SK-N-MC (cell line): ENCODE measurements around the gene CFAP57.
"Not testable (repeated sequence)": the region's sequence is repeated elsewhere in the genome, so short reads cannot be mapped to it uniquely, and the experiment has no call there.

ENCODE experiments used
- DNase-seq: peaks from one replicate; pipeline ENCODE4 v3.0.0-alpha.2; 2011; ENCODE audit warnings: low read depth, low spot score
- H3K27ac ChIP-seq: fragments of 200-600 bp; sonication (generic); 2 replicates; pipeline ENCODE4 v1.5.1; 2016; ENCODE audit warnings: mixed run types
- H3K36me3 ChIP-seq: fragments of 200-600 bp; sonication (generic); 2 replicates; pipeline ENCODE4 v1.6.1; 2017; ENCODE audit warnings: antibody characterized with exemption, low read length, mixed read lengths; ENCODE audit not compliant: insufficient read depth
- H3K4me3 ChIP-seq: fragments of 200-600 bp; sonication (generic); 2 replicates; pipeline ENCODE4 v1.5.1; 2016
- H3K9ac ChIP-seq: fragments of 200-600 bp; sonication (generic); 2 replicates; pipeline ENCODE4 v1.8.0; 2017; ENCODE audit warnings: mixed run types, mixed read lengths; ENCODE audit not compliant: insufficient read length
- H3K9me3 ChIP-seq: fragments of 200-600 bp; sonication (generic); 2 replicates; pipeline ENCODE4 v1.6.1; 2017; ENCODE audit warnings: low read depth, mild to moderate bottlenecking, antibody characterized with exemption, low read length, moderate library complexity, mixed read lengths
- EZH2 ChIP-seq: fragments of 200-600 bp; sonication (generic); IDR thresholded peaks from one replicate; pipeline ENCODE4 v1.6.1; 2017; ENCODE audit warnings: antibody characterized with exemption
- FOXP2 ChIP-seq: optimal IDR thresholded peaks from 2 replicates; pipeline ENCODE3; 2011; ENCODE audit warnings: mild to moderate bottlenecking, moderate library complexity; ENCODE audit not compliant: insufficient read depth; ENCODE audit errors: extremely low read length, control extremely low read depth
- POLR2AphosphoS5 ChIP-seq: IDR thresholded peaks from 2 replicates; pipeline ENCODE4 v1.6.1; 2012; ENCODE audit warnings: mild to moderate bottlenecking, low read depth, low read length, borderline replicate concordance

Gene CFAP57

DNA sequence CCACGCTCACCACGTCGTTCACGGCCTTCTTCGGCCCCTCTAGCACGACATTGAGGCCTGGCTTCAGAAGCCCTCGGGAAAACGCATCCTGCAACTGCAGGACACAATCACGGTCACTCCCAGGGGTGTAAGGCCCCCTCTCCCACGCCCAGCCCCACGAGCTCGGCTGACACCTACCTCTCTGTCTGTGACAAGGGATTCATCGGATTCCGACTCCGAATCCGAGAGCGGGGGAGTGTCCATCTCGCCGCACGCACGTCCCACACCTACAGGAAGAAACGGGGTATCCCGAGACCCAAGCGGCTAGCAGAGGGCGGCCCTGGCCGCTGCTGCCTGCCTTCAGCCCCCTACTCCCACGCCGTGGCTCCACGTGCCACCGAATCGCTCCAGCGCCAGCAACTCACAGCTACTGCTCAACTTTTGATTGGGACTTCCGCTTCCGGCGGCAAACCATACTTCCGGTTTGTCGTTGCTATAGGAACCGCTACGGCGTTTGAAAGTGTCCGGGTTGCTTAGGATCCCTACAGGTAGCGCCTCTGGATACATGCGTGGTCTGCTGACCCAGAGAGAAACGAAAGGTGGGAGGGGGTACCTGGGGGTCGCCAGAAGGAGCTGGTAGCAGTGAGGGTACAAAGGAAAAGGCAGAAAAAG is at the start of gene CFAP57, which contains the start of gene EBNA1BP2:
CFAP57 (plus strand) TSS at position 455 of the 651 bp plus-strand sequence. CDS start 424 bp downstream, outside the sequence.
EBNA1BP2 (minus strand) TSS at position 415 of the 651 bp plus-strand sequence; CDS start at position 243, 172 bp downstream.
- TF ChIP-seq POLR2AphosphoS5: peak; percentile 94
- TF ChIP-seq EZH2: no peak
- peak; percentile 54 for TF ChIP-seq FOXP2
- no peak within 1 kb of the TSS for H3K27ac ChIP-seq
- DNase-seq: peak; percentile 81
- peak within 1 kb of the TSS; percentile 82 for H3K9ac ChIP-seq
- no peaks in the 10 kb centered on the region for H3K9me3 ChIP-seq
- H3K4me3 ChIP-seq: peak within 1 kb of the TSS; percentile 98
- peaks cover 40% of the 10 kb centered on the region for H3K36me3 ChIP-seq

GRCh38 chr1:43123031-43123430 is 49.1 kb upstream of the CFAP57 start:
- H3K9ac ChIP-seq: no peak overlapping the region
- DNase-seq: no peak
- no peaks in the 10 kb centered on the region for H3K36me3 ChIP-seq
- H3K27ac ChIP-seq: no peak overlapping the region
- H3K9me3 ChIP-seq: 0 out of 2 replicates have a peak, but pooled peaks cover 3% of the 10 kb centered on the region
- no peak overlapping the region for H3K4me3 ChIP-seq
- TF ChIP-seq POLR2AphosphoS5 (no peak), FOXP2 (no peak), EZH2 (no peak)

DNA sequence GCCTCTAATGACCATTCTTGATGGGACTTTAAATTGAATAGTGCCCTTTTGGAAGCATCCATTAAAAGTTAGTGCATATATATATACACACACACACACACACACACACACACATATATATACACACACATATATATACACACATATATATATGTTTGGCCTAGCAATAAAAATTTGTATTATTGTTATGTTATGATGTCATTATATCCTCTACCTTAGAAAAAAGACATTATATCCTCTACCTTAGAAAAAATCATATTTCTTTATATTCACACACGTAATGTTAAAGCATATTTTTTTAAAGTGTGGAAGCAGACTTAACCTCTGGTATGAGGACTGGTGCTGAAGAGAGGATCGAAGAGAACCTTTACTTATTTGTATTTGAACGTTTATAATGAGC is 43.3 kb upstream of the CFAP57 start:
- no peak overlapping the region for H3K27ac ChIP-seq
- TF ChIP-seq FOXP2 (no peak), POLR2AphosphoS5 (no peak), EZH2 (no peak)

DNA sequence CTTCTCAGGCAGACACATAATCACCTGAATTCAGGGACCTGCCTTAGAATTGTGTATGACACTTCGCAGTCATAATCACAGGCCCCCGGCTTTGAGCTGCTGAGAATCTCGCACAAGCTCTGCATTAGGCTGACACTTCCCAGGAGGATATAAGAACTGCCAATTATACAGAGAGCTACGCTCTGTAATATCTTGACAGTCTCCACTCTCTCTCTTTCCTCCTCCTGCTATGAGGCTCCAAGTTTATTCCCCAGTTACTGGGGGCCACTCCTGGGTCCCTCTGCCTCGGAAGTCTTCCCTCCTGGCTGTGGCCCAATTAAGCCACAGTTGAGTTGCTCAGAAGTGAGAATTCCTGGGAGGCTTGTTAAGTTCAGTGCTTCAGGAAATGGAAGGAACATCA is 42.7 kb upstream of the CFAP57 start:
- Histone ChIP-seq H3K9me3 (no peaks in the 10 kb centered on the region; the same call in 1 of the 2 replicates), H3K4me3 (no peak overlapping the region), H3K36me3 (no peaks in the 10 kb centered on the region), H3K9ac (no peak overlapping the region), H3K27ac (no peak overlapping the region)
- TF ChIP-seq POLR2AphosphoS5 (no peak), FOXP2 (no peak), EZH2 (no peak)
- DNase-seq: no peak

More for the DNA sequence above, 43.3 kb upstream of the CFAP57 start:
- no peak overlapping the region for H3K4me3 ChIP-seq
- no peaks in the 10 kb centered on the region for H3K36me3 ChIP-seq
- no peak overlapping the region for H3K9ac ChIP-seq
- no peak for DNase-seq
- no peaks in the 10 kb centered on the region; the same call in 1 of the 2 replicates for H3K9me3 ChIP-seq

DNA sequence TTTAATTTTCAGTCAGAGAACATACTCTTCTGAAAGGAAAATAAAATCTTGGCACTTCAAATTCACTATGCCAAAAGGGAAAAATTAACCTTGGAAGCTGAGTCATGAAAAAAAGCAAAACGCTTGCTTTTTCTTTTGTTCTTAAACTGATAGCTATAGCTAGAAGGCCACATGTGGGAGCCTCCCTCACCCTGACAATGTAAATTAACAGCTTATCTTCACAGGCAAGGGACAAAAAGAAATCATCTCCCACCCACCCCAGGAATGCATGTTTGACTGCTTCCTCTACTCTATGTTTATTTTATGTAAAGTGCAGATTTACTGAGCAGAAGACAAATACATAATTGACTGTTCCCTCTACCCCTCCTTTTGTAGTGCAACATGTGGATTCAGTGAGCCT is 38.1 kb upstream of the CFAP57 start:
- peak overlapping the region; percentile 23; the same call in 1 of the 2 replicates for H3K4me3 ChIP-seq
- H3K36me3 ChIP-seq: no peaks in the 10 kb centered on the region
- H3K27ac ChIP-seq: peak overlapping the region; percentile 81
- no peak for DNase-seq
- H3K9ac ChIP-seq: peak overlapping the region; percentile 35
- TF ChIP-seq EZH2: no peak
- H3K9me3 ChIP-seq: no peaks in the 10 kb centered on the region; the same call in 1 of the 2 replicates

GRCh38 chr1:43134640-43135039 is 37.5 kb upstream of the CFAP57 start:
- Histone ChIP-seq H3K36me3 (no peaks in the 10 kb centered on the region), H3K27ac (peak overlapping the region; percentile 81; the same call in 1 of the 2 replicates), H3K9ac (no peak overlapping the region), H3K4me3 (no peak overlapping the region), H3K9me3 (no peaks in the 10 kb centered on the region; the same call in 1 of the 2 replicates)
- TF ChIP-seq EZH2 (no peak), FOXP2 (no peak), POLR2AphosphoS5 (no peak)
- no peak for DNase-seq

DNA sequence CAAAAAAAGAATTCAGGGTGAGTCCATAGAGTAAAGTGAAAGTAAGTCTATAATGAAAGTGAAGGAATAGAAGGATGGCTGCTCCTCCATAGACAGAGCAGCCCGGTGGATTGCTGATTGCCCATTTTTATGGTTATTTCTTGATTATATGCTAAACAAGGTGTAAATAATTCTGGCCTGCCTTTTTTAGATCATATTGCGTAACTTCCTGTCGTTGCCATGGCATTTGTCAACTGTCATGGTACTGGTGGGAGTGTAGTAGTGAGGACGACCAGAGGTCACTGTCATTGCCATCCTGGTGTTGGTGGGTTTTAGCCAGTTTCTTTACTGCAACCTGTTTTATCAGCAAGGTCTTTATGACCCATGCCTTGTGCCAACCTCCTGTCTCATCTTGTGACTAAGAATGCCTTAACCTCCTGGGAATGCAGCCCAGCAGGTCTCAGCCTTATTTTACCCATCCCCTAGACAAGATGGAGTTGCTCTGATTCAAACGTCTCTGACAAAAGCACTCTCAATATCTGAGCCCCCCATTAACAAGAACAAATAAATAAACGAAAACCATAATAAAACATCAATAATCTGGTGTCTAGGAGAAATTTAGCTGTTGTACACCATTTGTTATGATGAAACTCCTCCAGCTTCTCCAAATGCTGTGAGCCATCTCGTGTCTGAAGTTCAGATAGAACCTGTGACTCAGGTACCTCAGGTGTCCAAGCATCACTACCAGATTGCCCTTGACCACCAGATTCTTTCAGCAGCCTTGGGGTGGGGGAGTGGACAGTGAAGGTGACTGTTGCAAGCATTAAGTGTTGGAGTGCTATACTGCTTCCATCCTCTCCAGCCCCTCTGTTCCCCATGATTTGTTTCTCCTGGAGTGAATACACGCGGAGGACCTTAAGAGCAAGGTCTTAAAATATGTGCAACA is 36.0 kb upstream of the CFAP57 start:
- Histone ChIP-seq H3K27ac (no peak overlapping the region), H3K36me3 (no peaks in the 10 kb centered on the region), H3K9ac (no peak overlapping the region), H3K4me3 (no peak overlapping the region), H3K9me3 (no peaks in the 10 kb centered on the region; the same call in 1 of the 2 replicates)
- TF ChIP-seq POLR2AphosphoS5: no peak
- TF ChIP-seq FOXP2: no peak
- DNase-seq: no peak

GRCh38 chr1:43137445-43138052 is 34.6 kb upstream of the CFAP57 start:
- Histone ChIP-seq H3K36me3 (no peaks in the 10 kb centered on the region), H3K9me3 (no peaks in the 10 kb centered on the region; the same call in 1 of the 2 replicates), H3K9ac (no peak overlapping the region), H3K27ac (no peak overlapping the region), H3K4me3 (no peak overlapping the region)
- TF ChIP-seq FOXP2: no peak
- no peak for TF ChIP-seq POLR2AphosphoS5
- no peak for TF ChIP-seq EZH2
- no peak for DNase-seq

- H3K36me3 ChIP-seq, DNase-seq, H3K9ac ChIP-seq, H3K9me3 ChIP-seq, H3K27ac ChIP-seq, H3K4me3 ChIP-seq: not testable (repeated sequence)
These were observed 32.8 kb upstream of the CFAP57 start for GRCh38 chr1:43139295-43139694.
